GM19099 (cell line): ENCODE measurements around the gene EPB41L2.

Experiments
- POLR2A ChIP-seq: IDR thresholded peaks from 3 replicates; pipeline ENCODE4 v1.6.1; 2011; ENCODE audit warnings: low read depth; ENCODE audit not compliant: insufficient read length; ENCODE audit errors: extremely low read depth

EPB41L2 gene

GRCh38 chr6:130873746-130874145 is 189.3 kb downstream of the EPB41L2 start:
- TF ChIP-seq POLR2A, result no peak

GRCh38 chr6:130872250-130873095 is 190.6 kb downstream of the EPB41L2 start:
- TF ChIP-seq POLR2A, result no peak

- TF ChIP-seq POLR2A, result no peak
Observed at GRCh38 chr6:130870179-130870880, 192.7 kb downstream of the EPB41L2 start.

GRCh38 chr6:130869681-130870080 is 193.4 kb downstream of the EPB41L2 start:
- no peak for TF ChIP-seq POLR2A

- TF ChIP-seq POLR2A, result no peak
Observed at GRCh38 chr6:130865793-130866192, 197.3 kb downstream of the EPB41L2 start.

- no peak for TF ChIP-seq POLR2A
Observed at GRCh38 chr6:130864344-130864743, 198.7 kb downstream of the EPB41L2 start.

GRCh38 chr6:130863415-130864230 is 199.4 kb downstream of the EPB41L2 start:
- no peak for TF ChIP-seq POLR2A

GRCh38 chr6:130862370-130862769 is 200.7 kb downstream of the EPB41L2 start:
- TF ChIP-seq POLR2A, result no peak

- no peak for TF ChIP-seq POLR2A
Observed at GRCh38 chr6:130859161-130859867, 203.7 kb downstream of the EPB41L2 start.

- TF ChIP-seq POLR2A, result no peak
Observed at GRCh38 chr6:130858498-130859160, 204.4 kb downstream of the EPB41L2 start.

GRCh38 chr6:130858054-130858453 is 205.0 kb downstream of the EPB41L2 start:
- no peak for TF ChIP-seq POLR2A

GRCh38 chr6:130853555-130854183 is 209.4 kb downstream of the EPB41L2 start:
- TF ChIP-seq POLR2A, result no peak

GRCh38 chr6:130852844-130853554 is 210.0 kb downstream of the EPB41L2 start:
- TF ChIP-seq POLR2A, result no peak
